DND-41 (cell line): Measurements from ENCODE around the gene EFEMP2.

Experiments used
- ATAC-seq: fragments of 200-7000 bp; cut with Tn5 transposase; 3 replicates; pipeline ENCODE4 v1.9.1; 2021; ENCODE audit warnings: low read depth; ENCODE audit not compliant: insufficient read depth
- DNase-seq: peaks from one replicate; pipeline ENCODE4 v3.0.0-alpha.2; 2020
- H2AFZ ChIP-seq: 2 replicates; pipeline ENCODE4 v1.6.0; 2012; ENCODE audit warnings: low read depth, low read length
- H3K27ac ChIP-seq: 2 replicates; pipeline ENCODE4 v1.5.1; 2012; ENCODE audit warnings: low read length, inconsistent platforms
- H3K27me3 ChIP-seq: fragments of 200-600 bp; sonication (generic); 2 replicates; pipeline ENCODE4 v1.6.0; 2012; ENCODE audit warnings: low read length, mild to moderate bottlenecking, inconsistent platforms; ENCODE audit not compliant: insufficient read depth, poor library complexity
- H3K36me3 ChIP-seq: 2 replicates; pipeline ENCODE4 v1.5.1; 2012; ENCODE audit warnings: low read length, inconsistent platforms; ENCODE audit not compliant: insufficient read depth
- H3K4me1 ChIP-seq: 2 replicates; pipeline ENCODE4 v1.5.1; 2012; ENCODE audit warnings: mild to moderate bottlenecking, low read length; ENCODE audit not compliant: insufficient read depth
- H3K4me2 ChIP-seq: 2 replicates; pipeline ENCODE4 v1.6.0; 2012; ENCODE audit warnings: mild to moderate bottlenecking, moderate library complexity, low read length, inconsistent platforms; ENCODE audit not compliant: insufficient read depth
- H3K4me3 ChIP-seq, 2 experiments: fragments of 200-600 bp in 1 of 2; shearing (Covaris generic) in 1 of 2; 2 replicates each; pipeline ENCODE4 v1.5.1; 2012 to 2016; ENCODE audit warnings: inconsistent platforms in 2 of 2, low read length in 2 of 2, mild to moderate bottlenecking in 2 of 2, low read depth in 1 of 2, moderate library complexity in 1 of 2
- H3K79me2 ChIP-seq: 2 replicates; pipeline ENCODE4 v1.6.0; 2012; ENCODE audit warnings: low read length, inconsistent platforms; ENCODE audit not compliant: insufficient read depth
- H3K9ac ChIP-seq: 2 replicates; pipeline ENCODE4 v1.6.0; 2012; ENCODE audit warnings: low read depth, mild to moderate bottlenecking, inconsistent platforms, low read length, moderate library complexity
- H3K9me3 ChIP-seq: 2 replicates; pipeline ENCODE4 v1.5.1; 2012; ENCODE audit warnings: low read length, moderate library complexity, mild to moderate bottlenecking, inconsistent platforms; ENCODE audit not compliant: insufficient read depth, severe bottlenecking
- H4K20me1 ChIP-seq: 2 replicates; pipeline ENCODE4 v1.6.0; 2012; ENCODE audit warnings: low read length; ENCODE audit not compliant: insufficient read depth
- CTCF ChIP-seq: IDR thresholded peaks from 2 replicates; pipeline ENCODE4 v1.5.1; 2012; ENCODE audit warnings: borderline replicate concordance, low read length, moderate library complexity, mild to moderate bottlenecking; ENCODE audit not compliant: poor library complexity, severe bottlenecking; ENCODE audit errors: extremely low read depth
- EZH2 ChIP-seq: IDR thresholded peaks from 3 replicates; pipeline ENCODE4 v1.6.1; 2012; ENCODE audit warnings: borderline replicate concordance, low read depth, mild to moderate bottlenecking, moderate library complexity, low read length, inconsistent platforms; ENCODE audit not compliant: severe bottlenecking

EFEMP2 gene

DNA sequence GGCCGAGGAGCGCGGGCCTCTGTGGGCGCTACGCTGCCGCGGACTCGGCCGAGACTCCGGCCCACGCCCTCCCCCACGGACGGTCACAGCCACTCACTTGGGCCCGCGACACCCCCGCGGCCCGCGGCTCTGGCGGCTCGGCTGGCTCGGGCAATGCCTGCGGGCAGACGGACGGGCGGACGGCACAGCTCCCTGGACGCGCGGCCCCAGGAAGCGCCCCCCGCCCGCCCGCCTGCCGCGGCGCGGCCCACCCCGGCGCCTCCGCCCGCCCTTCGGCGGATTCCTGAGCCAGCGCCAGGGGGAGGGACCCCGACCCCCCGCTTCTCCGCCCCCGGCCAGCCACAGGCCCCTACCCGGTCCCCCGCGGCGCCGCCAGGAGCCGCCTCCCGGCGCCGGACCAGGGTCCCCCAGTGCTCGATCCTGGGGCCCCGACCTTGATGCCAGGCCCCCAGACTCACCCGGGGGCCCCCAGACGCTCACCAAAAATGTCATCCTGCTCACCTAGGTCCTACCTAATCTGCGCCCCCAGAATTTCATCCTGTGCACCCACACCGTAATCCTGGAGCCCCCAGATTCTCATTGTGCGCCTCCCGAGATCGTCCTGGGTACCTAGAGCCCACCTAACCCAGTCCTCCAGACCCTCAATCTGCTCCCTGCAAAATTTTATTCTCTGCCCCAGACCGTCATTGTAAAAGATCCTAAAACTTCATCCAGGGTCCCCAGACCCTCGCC, at the start of gene EFEMP2:
Gene EFEMP2 (minus strand): TSS at position 215 of the 732 bp plus-strand sequence. CDS start 446 bp downstream, outside the sequence.
- Histone ChIP-seq H3K36me3 (no peaks in the 10 kb centered on the region), H3K79me2 (no peaks in the 10 kb centered on the region), H3K4me3 (peak within 1 kb of the TSS; percentile 1 to 62; a peak in 3 of 4 replicates), H3K27me3 (no peaks in the 10 kb centered on the region), H3K9me3 (no peaks in the 10 kb centered on the region), H3K4me1 (peaks cover 19% of the 10 kb centered on the region), H3K9ac (peak within 1 kb of the TSS; percentile 67), H4K20me1 (no peaks in the 10 kb centered on the region), H3K27ac (peak within 1 kb of the TSS; percentile 73), H2AFZ (peak within 1 kb of the TSS; percentile 89), H3K4me2 (peak within 1 kb of the TSS; percentile 94)
- TF ChIP-seq EZH2, result no peak
- no peak for TF ChIP-seq CTCF
- ATAC-seq (no peak), DNase-seq (no peak)

GRCh38 chr11:65921876-65922275, 49.3 kb upstream of the EFEMP2 start:
- no peak overlapping the region for H3K4me3 ChIP-seq
- no peak overlapping the region for H3K27ac ChIP-seq
- no peak overlapping the region for H3K9ac ChIP-seq
- no peak overlapping the region for H3K4me2 ChIP-seq
- ATAC-seq, result no peak
- no peak overlapping the region for H2AFZ ChIP-seq
- peaks cover 33% of the 10 kb centered on the region for H3K79me2 ChIP-seq
- DNase-seq, result no peak
- TF ChIP-seq EZH2 (no peak), CTCF (no peak)
- peaks cover 13% of the 10 kb centered on the region; the same call in 1 of the 2 replicates for H4K20me1 ChIP-seq
- no peaks in the 10 kb centered on the region for H3K9me3 ChIP-seq
- no peaks in the 10 kb centered on the region for H3K27me3 ChIP-seq
- H3K4me1 ChIP-seq, result peaks cover 30% of the 10 kb centered on the region
- peaks cover 44% of the 10 kb centered on the region for H3K36me3 ChIP-seq

DNA sequence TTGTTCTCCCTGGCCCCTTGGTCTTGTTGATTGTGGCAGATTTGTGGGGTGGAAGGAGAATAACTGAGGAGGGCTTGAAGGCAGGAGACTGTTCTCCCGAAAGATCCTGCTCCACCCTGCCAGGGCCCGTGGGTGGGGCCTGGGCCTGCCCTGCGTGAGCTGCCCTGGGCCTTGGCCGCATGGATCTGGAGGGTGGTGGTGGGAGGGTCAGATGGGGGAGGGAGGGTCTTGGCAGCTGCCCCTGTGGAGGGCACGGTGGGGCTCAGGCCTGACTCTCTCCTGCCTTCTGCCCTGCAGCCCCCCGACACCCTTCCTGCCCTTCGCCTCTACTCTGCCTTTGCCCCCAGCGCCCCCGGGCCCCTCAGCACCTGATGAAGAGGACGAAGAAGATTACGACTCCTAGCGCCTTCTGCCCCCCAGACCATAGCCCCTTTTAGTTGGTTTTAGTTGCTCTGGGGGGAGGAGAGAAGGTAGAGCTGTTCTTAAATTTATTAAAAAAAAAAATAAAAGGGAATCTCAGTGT, 48.5 kb upstream of the EFEMP2 start:
- Histone ChIP-seq H3K4me1 (peaks cover 33% of the 10 kb centered on the region), H3K27ac (peak overlapping the region; percentile 0; the same call in 1 of the 2 replicates), H2AFZ (no peak overlapping the region), H3K9me3 (no peaks in the 10 kb centered on the region), H3K79me2 (peaks cover 36% of the 10 kb centered on the region), H3K4me2 (peak overlapping the region; percentile 90), H3K36me3 (peaks cover 48% of the 10 kb centered on the region), H3K9ac (peak overlapping the region; percentile 72; the same call in 1 of the 2 replicates), H3K27me3 (no peaks in the 10 kb centered on the region), H4K20me1 (peaks cover 15% of the 10 kb centered on the region), H3K4me3 (peak overlapping the region in 1 of 2 experiments; percentile 84; a peak in 2 of 4 replicates)
- TF ChIP-seq CTCF (no peak), EZH2 (no peak)
- DNase-seq, result no peak
- ATAC-seq, result no peak
